GM10266 (cell line): ENCODE results near the gene PRKX.
"Not testable (repeated sequence)": the region's sequence is repeated elsewhere in the genome, so short reads cannot be mapped to it uniquely, and the experiment has no call there.

ENCODE experiments used
- DNase-seq: peaks from one replicate; pipeline ENCODE4 v3.0.0; 2012; ENCODE audit errors: extremely low spot score
- CTCF ChIP-seq: IDR thresholded peaks from 2 replicates; pipeline ENCODE4 v1.5.1; 2012; ENCODE audit warnings: mild to moderate bottlenecking, low read depth; ENCODE audit not compliant: control insufficient read depth, insufficient read depth; ENCODE audit errors: missing control alignments

The PRKX gene

DNA sequence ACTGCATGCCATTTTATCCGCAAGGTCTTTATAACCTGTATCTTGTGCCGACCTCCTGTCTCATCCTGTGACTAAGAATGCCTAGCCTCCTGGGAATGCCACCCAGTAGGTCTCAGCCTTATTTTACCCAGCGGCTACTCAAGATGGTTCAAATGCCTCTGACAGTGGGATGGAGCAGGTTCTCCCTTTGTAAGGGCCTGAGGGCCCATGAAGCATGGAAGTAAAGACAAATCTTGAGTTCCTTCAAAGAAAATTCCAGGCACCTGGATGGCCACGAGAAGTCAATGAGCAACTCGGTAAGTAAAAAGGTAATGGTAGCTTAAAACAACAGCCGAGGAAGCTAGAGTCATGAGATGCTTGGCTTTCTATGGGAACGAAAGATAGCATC is 19.6 kb upstream of the PRKX start:
- no peak for DNase-seq
- TF ChIP-seq CTCF, result no peak

DNA sequence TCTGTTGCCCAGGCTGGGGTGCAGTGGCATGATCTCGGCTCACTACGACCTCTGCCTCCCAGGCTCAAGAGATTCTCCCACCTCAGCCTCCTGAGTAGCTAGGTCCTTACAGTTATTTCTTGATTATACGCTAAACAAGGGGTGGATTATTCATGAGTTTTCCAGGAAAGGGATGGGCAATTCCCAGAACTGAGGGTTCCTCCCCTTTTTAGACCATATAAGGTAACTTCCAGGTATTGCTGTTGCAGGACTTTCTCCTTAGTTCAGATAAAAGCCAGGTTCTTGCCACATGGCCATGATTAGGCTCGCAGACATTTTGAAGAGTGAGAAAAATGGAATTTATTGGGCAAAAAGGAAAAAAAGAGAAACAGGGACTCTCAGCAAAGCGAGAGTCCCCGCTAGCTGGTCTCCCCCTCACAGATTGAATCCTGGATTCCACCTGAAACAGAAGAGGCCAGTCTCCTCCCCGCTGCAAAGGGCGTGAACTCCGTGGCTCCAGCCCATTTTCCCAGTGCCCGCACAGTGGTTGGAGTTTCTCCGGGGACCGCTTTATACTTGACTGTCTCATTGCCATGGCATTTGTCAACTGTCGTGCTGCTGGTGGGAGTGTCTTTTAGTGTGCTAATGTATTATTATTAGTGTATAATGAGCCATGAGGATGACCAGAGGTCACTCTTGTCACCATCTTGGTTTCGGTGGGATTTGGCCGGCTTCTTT is 19.0 kb upstream of the PRKX start:
- not testable (repeated sequence) for DNase-seq

GRCh38 chrX:3728454-3728853 is 15.0 kb upstream of the PRKX start:
- no peak for TF ChIP-seq CTCF
- DNase-seq, result no peak

DNA sequence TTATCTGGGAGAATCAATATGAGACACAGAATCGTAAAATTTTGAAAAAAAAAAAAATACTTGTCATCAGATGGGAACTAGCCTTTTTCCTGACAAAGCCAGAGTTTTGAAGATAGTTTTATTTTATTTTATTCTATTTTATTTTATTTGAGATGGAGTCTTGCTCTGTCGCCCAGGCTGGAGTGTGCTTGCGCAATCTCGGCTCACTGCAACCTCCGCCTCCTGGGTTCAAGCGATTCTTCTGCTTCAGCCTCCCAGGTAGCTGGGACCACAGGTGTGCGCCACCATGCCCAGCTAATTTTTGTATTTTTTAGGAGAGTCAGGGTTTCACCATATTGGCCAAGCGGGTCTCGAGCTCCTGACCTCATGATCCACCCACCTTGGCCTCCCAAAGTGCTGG is 10.0 kb upstream of the PRKX start:
- not testable (repeated sequence) for DNase-seq

- no peak for DNase-seq
- no peak for TF ChIP-seq CTCF
Observed at GRCh38 chrX:3717742-3718420, 4.4 kb upstream of the PRKX start.

DNA sequence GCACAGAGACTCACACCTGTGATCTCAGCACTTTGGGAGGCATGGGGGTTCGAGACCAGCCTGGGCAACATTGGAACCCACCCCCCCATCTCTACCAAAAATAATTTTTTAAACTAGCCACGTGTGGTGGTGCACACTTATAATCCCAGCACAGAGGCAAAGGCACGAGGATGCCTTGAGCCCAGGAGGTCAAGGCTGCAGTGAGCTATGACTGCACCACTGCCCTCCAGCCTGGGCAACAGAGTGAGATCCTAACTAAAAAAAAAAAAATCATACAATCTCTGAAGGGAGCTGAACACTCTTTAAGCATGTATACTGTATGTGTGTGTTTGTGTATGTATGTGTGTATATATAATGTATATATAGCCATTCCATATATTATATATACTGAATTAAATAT is 2.5 kb upstream of the PRKX start:
- DNase-seq, result no peak
- TF ChIP-seq CTCF, result no peak

GRCh38 chrX:3714706-3715479 is 1.4 kb upstream of the PRKX start:
- DNase-seq, result not testable (repeated sequence)

DNA sequence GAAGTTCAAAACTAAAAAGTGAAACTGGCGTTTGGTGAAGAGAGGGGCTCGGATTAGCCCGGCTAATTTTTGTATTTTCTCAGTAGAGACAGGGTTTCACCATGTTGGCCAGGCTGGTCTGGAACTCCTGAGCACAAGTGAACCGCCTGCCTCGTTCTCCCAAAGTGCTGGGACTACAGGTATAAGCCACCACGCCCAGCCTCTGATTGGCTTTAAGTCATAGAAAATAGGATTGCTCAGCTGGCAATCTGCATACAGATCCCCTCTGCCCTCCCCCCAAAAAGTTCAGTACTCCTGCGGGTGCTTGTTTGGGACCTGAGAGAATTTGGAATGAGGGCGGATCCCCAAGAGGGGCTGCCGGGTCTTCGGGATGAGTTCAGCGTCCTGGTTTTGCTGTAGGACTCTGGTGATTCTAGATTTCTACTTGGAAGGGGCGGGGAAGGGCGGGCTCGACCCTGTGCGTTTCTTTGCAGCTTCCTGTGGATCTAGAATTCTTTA is 537 bp upstream of the PRKX start:
- DNase-seq, result peak; percentile 8
- no peak for TF ChIP-seq CTCF

GRCh38 chrX:3712870-3713224 is 602 bp downstream of the PRKX start:
- DNase-seq, result no peak
- TF ChIP-seq CTCF, result no peak
